CD14-positive monocyte (primary cell): ENCODE results near the gene PPOX. TPM values are rescaled to one million over a fixed set of nuclear protein-coding genes. Genes with fewer than 3 reads are reported as not detected.

Experiments
- DNase-seq, 3 donors: peaks; one replicate each; pipeline ENCODE4 v3.0.0-alpha.2; 2011 to 2022
- H2AFZ ChIP-seq: 2 replicates; pipeline ENCODE4 v1.6.0; 2012; ENCODE audit warnings: mild to moderate bottlenecking, low read depth, low read length, inconsistent platforms; ENCODE audit not compliant: insufficient read depth, poor library complexity, severe bottlenecking
- H3K27ac ChIP-seq, 2 donors: 1 replicate in 1 of 2; 2 replicates in 1 of 2; pipeline ENCODE4 v1.5.1; 2012 to 2013; ENCODE audit warnings: low read length in 2 of 2, control low read depth in 1 of 2, inconsistent platforms in 1 of 2, low read depth in 1 of 2, mild to moderate bottlenecking in 1 of 2
- H3K27me3 ChIP-seq, 2 donors: one replicate each; pipeline versions ENCODE4 v1.6.0 to v1.6.1; 2011 to 2013; ENCODE audit warnings: low read length in 2 of 2; ENCODE audit not compliant: control insufficient read depth in 2 of 2, insufficient read depth in 2 of 2
- H3K36me3 ChIP-seq, 2 donors: replicated peaks in 1 of 2; 1 replicate in 1 of 2; 2 replicates in 1 of 2; pipeline versions ENCODE4 v1.5.1 to v1.6.1; 2012 to 2013; ENCODE audit warnings: low read length in 2 of 2, control low read depth in 1 of 2, inconsistent platforms in 1 of 2, mild to moderate bottlenecking in 1 of 2; ENCODE audit not compliant: insufficient read depth in 2 of 2, control insufficient read depth in 1 of 2
- H3K4me1 ChIP-seq, 2 donors: 1 replicate in 1 of 2; 2 replicates in 1 of 2; pipeline versions ENCODE4 v1.5.1 to v1.6.1; 2012 to 2013; ENCODE audit warnings: low read length in 2 of 2, control low read depth in 1 of 2, inconsistent platforms in 1 of 2, mild to moderate bottlenecking in 1 of 2, moderate library complexity in 1 of 2; ENCODE audit not compliant: insufficient read depth in 2 of 2, control insufficient read depth in 1 of 2
- H3K4me2 ChIP-seq: replicated peaks from 2 replicates; pipeline ENCODE3; 2012; ENCODE audit warnings: low read length, moderate library complexity, mild to moderate bottlenecking; ENCODE audit not compliant: poor library complexity, severe bottlenecking; ENCODE audit errors: extremely low read depth
- H3K4me3 ChIP-seq, 3 experiments: fragments of 200-600 bp in 1 of 3; sonication (generic) in 1 of 3; replicated peaks in 1 of 3; 1 replicate in 2 of 3; 2 replicates in 1 of 3; pipeline ENCODE4 v1.5.1; 2011 to 2013; ENCODE audit warnings: low read length in 3 of 3, mild to moderate bottlenecking in 3 of 3, control low read depth in 2 of 3, low read depth in 2 of 3, inconsistent platforms in 1 of 3, moderate library complexity in 1 of 3
- H3K79me2 ChIP-seq: 2 replicates; pipeline ENCODE4 v1.6.0; 2012; ENCODE audit warnings: mild to moderate bottlenecking, control low read depth, inconsistent platforms, low read length, moderate library complexity; ENCODE audit not compliant: insufficient read depth
- H3K9ac ChIP-seq: 2 replicates; pipeline ENCODE4 v1.6.0; 2017; ENCODE audit warnings: low read length, mild to moderate bottlenecking; ENCODE audit not compliant: insufficient read depth, poor library complexity, severe bottlenecking
- H3K9me3 ChIP-seq, 2 donors: replicated peaks in 1 of 2; 1 replicate in 1 of 2; 2 replicates in 1 of 2; pipeline versions ENCODE4 v1.5.1 to v1.6.1; 2012 to 2013; ENCODE audit warnings: low read length in 2 of 2, control low read depth in 1 of 2; ENCODE audit not compliant: control insufficient read depth in 1 of 2, insufficient read depth in 1 of 2
- H4K20me1 ChIP-seq: 2 replicates; pipeline ENCODE4 v1.6.0; 2012; ENCODE audit warnings: mild to moderate bottlenecking, low read length, control low read depth, moderate library complexity; ENCODE audit not compliant: insufficient read depth
- H3K27ac Mint-ChIP-seq, 7 donors: one replicate each; pipeline ENCODE4 v1.8.0; 2020; ENCODE audit warnings: mild to moderate bottlenecking in 7 of 7, mixed read lengths in 7 of 7, moderate library complexity in 6 of 7, inconsistent platforms in 2 of 7
- H3K27me3 Mint-ChIP-seq, 3 donors: one replicate each; pipeline ENCODE4 v1.8.0; 2021 to 2022; ENCODE audit warnings: low read depth in 3 of 3, mild to moderate bottlenecking in 3 of 3, mixed read lengths in 3 of 3, moderate library complexity in 3 of 3, inconsistent platforms in 1 of 3
- H3K36me3 Mint-ChIP-seq, 2 donors: one replicate each; pipeline ENCODE4 v1.8.0; 2020; ENCODE audit warnings: mixed read lengths in 2 of 2, inconsistent platforms in 1 of 2, mild to moderate bottlenecking in 1 of 2
- H3K4me1 Mint-ChIP-seq: one replicate; pipeline ENCODE4 v1.8.0; 2020; ENCODE audit warnings: mild to moderate bottlenecking, mixed read lengths
- H3K4me3 Mint-ChIP-seq, 2 donors: one replicate each; pipeline ENCODE4 v1.8.0; 2020; ENCODE audit warnings: mild to moderate bottlenecking in 2 of 2, mixed read lengths in 2 of 2, moderate library complexity in 1 of 2
- H3K9me3 Mint-ChIP-seq, 7 donors: one replicate each; pipeline ENCODE4 v1.8.0; 2020 to 2022; ENCODE audit warnings: mixed read lengths in 7 of 7, mild to moderate bottlenecking in 6 of 7, moderate library complexity in 6 of 7, inconsistent platforms in 2 of 7
- WGBS: methylation state at CpG from one replicate; pipeline ENCODE4 v1.1.5; 2013; ENCODE audit warnings: missing lambda C conversion rate; ENCODE audit not compliant: insufficient coverage; 5-methylcytosine and 5-hydroxymethylcytosine counted together
- intact Hi-C, 2 donors: fragments of 100-400 bp; cut with micrococcal nuclease; formaldehyde crosslinking; loops; one replicate each; pipeline versions ENCODE4 v1.15.0 to v1.15.1; 2023
- polyA plus RNA-seq, 3 donors: library from polyadenylated mRNA; depleted of rRNA in 1 of 3; unstranded in 2 of 3; stranded (reverse) in 1 of 3; fragments of 300-500 nt in 2 of 3; fragments of >200 nt in 1 of 3; fragmentation: Illumina TruSeq in 2 of 3; gene quantifications; 1 replicate in 2 of 3; 2 replicates in 1 of 3; pipeline ENCODE4 v1.2.3, GENCODE V29; 2012 to 2021
- TF ChIP-seq, protein P1 (sequence below): fragments of 200-600 bp; IDR thresholded peaks from one replicate; pipeline ENCODE4 v1.8.0; 2022; ENCODE audit warnings: antibody characterized with exemption, mild to moderate bottlenecking

PPOX gene
- polyA plus RNA-seq, 3 donors, result 10.5 to 42.6 (median 10.8) TPM

DNA sequence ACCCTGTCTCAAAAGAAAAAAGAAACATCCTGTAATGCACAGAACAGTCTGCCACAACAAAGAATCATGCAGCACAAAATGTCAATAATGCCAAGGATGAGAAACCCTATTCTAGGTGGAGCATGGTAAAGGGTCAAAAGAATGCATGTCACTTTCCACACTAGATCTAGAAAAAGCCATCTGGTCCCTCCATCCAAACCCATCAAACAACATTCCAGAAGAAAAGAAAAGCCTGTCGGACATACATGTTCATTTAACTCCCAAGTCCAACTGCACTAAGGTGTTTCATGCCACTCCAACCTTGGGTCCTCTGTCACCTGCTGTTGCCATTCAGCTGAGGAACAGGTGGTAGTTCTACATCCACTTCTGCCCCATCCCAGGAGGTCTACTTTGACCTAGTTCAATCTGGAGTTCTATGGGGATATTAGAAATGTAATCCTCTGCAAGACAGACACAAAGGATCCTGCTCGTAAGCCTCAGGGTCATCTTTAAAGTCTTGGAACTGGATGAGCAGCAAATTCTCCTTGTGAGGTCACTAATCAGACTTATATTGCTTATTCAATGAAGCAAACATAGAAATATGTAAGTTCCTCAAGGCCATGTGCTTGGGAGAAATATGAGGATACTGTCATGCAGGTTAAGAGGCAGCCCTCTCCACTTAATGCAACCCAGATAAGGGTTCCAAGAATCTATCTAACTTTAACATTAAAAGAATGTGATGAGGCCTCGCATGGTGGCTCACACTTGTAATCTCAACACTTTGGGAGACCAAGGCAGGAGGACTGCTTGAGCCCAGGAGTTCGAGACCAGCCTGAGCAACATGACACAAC, 37.4 kb upstream of the PPOX start:
- no peak for DNase-seq
- Histone ChIP-seq H3K4me1 (peaks cover 47 to 63% of the 10 kb centered on the region in 2 donors), H3K27ac (peak overlapping the region in 1 of 2 donors; percentile 75), H3K27me3 (no peaks in the 10 kb centered on the region), H3K9me3 (no peaks in the 10 kb centered on the region), H3K36me3 (peaks cover 28 to 67% of the 10 kb centered on the region in 2 donors), H3K4me3 (peak overlapping the region in 1 of 3 experiments; percentile 52), H2AFZ (no peak overlapping the region), H4K20me1 (peaks cover 44% of the 10 kb centered on the region), H3K9ac (no peak overlapping the region), H3K4me2 (no peak overlapping the region), H3K79me2 (peaks cover 94% of the 10 kb centered on the region)
- no peaks in the 10 kb centered on the region for H3K9me3 Mint-ChIP-seq
- peaks cover 0 to 2% (median 1%) of the 10 kb centered on the region in 3 donors for H3K27me3 Mint-ChIP-seq
- TF ChIP-seq, protein P1, sequence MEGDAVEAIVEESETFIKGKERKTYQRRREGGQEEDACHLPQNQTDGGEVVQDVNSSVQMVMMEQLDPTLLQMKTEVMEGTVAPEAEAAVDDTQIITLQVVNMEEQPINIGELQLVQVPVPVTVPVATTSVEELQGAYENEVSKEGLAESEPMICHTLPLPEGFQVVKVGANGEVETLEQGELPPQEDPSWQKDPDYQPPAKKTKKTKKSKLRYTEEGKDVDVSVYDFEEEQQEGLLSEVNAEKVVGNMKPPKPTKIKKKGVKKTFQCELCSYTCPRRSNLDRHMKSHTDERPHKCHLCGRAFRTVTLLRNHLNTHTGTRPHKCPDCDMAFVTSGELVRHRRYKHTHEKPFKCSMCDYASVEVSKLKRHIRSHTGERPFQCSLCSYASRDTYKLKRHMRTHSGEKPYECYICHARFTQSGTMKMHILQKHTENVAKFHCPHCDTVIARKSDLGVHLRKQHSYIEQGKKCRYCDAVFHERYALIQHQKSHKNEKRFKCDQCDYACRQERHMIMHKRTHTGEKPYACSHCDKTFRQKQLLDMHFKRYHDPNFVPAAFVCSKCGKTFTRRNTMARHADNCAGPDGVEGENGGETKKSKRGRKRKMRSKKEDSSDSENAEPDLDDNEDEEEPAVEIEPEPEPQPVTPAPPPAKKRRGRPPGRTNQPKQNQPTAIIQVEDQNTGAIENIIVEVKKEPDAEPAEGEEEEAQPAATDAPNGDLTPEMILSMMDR, result no peak
- peaks cover 52 to 60% of the 10 kb centered on the region in 2 donors for H3K36me3 Mint-ChIP-seq
- peaks cover 56% of the 10 kb centered on the region for H3K4me1 Mint-ChIP-seq
- intact Hi-C loops, result no loop called here
- H3K27ac Mint-ChIP-seq, result peak overlapping the region in 2 of 7 donors; percentile 32 to 76
- 96% methylated on average over 4 of the region's 4 CpGs for WGBS
- no peak overlapping the region for H3K4me3 Mint-ChIP-seq

DNA sequence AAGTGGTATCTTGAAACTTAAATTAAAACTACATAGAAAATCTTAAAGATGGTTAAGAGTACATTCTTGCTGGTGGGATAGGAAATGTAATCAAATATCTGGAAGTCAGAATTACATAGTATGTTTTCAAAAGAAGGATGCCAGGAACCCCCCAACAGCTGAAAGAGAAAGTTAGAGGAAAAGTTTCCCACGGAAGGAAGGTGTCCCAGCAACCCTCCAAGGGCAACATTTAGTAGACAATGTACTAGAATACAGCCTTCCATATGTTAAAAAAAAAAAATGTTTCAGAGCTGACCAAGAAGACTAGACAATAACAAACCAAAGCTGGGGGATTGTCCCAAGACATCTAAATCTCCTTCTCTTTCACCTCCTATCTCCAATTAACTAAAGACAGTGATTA, 36.0 kb upstream of the PPOX start:
- no peak for DNase-seq
- TF ChIP-seq, protein P1, result no peak
- Histone ChIP-seq H4K20me1 (peaks cover 32% of the 10 kb centered on the region), H3K4me3 (no peak overlapping the region), H3K4me1 (peaks cover 48 to 67% of the 10 kb centered on the region in 2 donors), H3K9ac (no peak overlapping the region), H3K9me3 (no peaks in the 10 kb centered on the region), H2AFZ (no peak overlapping the region), H3K27ac (no peak overlapping the region), H3K27me3 (no peaks in the 10 kb centered on the region), H3K36me3 (peaks cover 18 to 53% of the 10 kb centered on the region in 2 donors), H3K79me2 (peaks cover 96% of the 10 kb centered on the region), H3K4me2 (no peak overlapping the region)
- Mint-ChIP-seq H3K27me3 (peaks cover 0 to 2% (median 1%) of the 10 kb centered on the region in 3 donors), H3K27ac (peak overlapping the region in 3 of 7 donors; percentile 10 to 15 (median 11)), H3K4me3 (no peak overlapping the region), H3K9me3 (no peaks in the 10 kb centered on the region), H3K36me3 (peaks cover 38 to 45% of the 10 kb centered on the region in 2 donors), H3K4me1 (peaks cover 61% of the 10 kb centered on the region)
- WGBS, result no CpG with 5 or more reads among the region's 1 CpG
- intact Hi-C loops, result loop anchor here in 1 of 2 donors (5.0 kb wide), 1 partner anchor 58 kb away; no protein-coding TSS in a partner anchor
